Motor neuron (in vitro differentiated cells): Measurements from ENCODE around the gene BTRC. TPM values are rescaled to one million over a fixed set of nuclear protein-coding genes. Genes with fewer than 3 reads are reported as not detected.

Experiments
- ATAC-seq, 8 experiments: fragments of 200-7000 bp; cut with Tn5 transposase; replicated peaks in 6 of 8; 2 replicates each; pipeline ENCODE4 v1.8.0; 2021; ENCODE audit warnings: mild to moderate bottlenecking in 8 of 8, moderate library complexity in 8 of 8
- H3K27ac ChIP-seq, 2 donors: fragments of 250-450 bp; sonication (Bioruptor Pico); 2 replicates each; pipeline ENCODE4 v1.9.0; 2021; ENCODE audit warnings: antibody characterized with exemption in 2 of 2, mild to moderate bottlenecking in 2 of 2, moderate library complexity in 1 of 2
- H3K4me1 ChIP-seq, 2 donors: fragments of 250-450 bp; sonication (Bioruptor Pico); replicated peaks in 1 of 2; 2 replicates each; pipeline ENCODE4 v1.6.1; 2021; ENCODE audit warnings: antibody characterized with exemption in 2 of 2, mild to moderate bottlenecking in 2 of 2, moderate library complexity in 1 of 2
- H3K4me3 ChIP-seq, 5 donors: fragments of 250-450 bp; sonication (Bioruptor Pico); 2 replicates each; pipeline ENCODE4 v1.9.0; 2021; ENCODE audit warnings: antibody characterized with exemption in 5 of 5, mild to moderate bottlenecking in 5 of 5, moderate library complexity in 4 of 5
- WGBS, 10 experiments: fragments of 450-650 bp; shearing (Covaris generic); methylation state at CpG; one replicate each; pipeline ENCODE4 v1.0.0; 2022; 5-methylcytosine and 5-hydroxymethylcytosine counted together
- in situ Hi-C, 9 experiments: fragments of 400-800 bp; cut with MboI; loops; one replicate each; pipeline ENCODE4 v1.15.0; 2021; ENCODE audit warnings: low sequenced_read_pairs in 9 of 9, low pct_unique_long_range_greater_than_20kb in 2 of 9; ENCODE audit not compliant: unreplicated experiment in 9 of 9
- total RNA-seq, 8 experiments: library from RNA; unstranded; fragments of 300-600 nt; gene quantifications; 2 replicates each; pipeline versions ENCODE4 v1.2.3 to v1.2.4, GENCODE V29; 2022

The BTRC gene
- total RNA-seq, 8 experiments from 2014 or later, result 18.5 to 27.5 (median 20.1) TPM

DNA sequence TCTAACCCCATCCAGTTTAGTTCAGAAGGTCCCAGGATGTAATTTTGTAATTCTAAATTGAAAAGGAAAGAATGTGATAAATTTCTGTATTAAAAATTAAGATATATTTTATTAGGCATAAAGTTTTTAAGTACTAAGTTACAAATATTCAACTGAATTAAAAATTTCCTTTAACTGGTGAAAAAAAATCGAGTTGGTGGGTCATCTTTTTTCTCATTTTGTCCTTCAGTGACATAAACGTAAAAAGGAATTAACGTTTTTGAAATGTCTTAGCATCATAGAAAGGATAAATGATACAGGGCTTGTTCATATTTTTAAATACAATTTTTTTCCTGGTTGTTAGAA, 88.5 kb downstream of the BTRC start:
- ATAC-seq, result no peak
- in situ Hi-C loops, result loop anchor here in 3 of 9 experiments (10.0 to 25.0 kb wide), 3 partner anchors 130 to 230 kb away; no protein-coding TSS in a partner anchor
- WGBS, 10 experiments, result 37 to 66% (median 58%) methylated on average over 2 to 3 of the region's 3 CpGs
- no peak overlapping the region for H3K4me3 ChIP-seq
- no peak overlapping the region for H3K27ac ChIP-seq
- peaks cover 25 to 60% of the 10 kb centered on the region in 2 donors for H3K4me1 ChIP-seq

DNA sequence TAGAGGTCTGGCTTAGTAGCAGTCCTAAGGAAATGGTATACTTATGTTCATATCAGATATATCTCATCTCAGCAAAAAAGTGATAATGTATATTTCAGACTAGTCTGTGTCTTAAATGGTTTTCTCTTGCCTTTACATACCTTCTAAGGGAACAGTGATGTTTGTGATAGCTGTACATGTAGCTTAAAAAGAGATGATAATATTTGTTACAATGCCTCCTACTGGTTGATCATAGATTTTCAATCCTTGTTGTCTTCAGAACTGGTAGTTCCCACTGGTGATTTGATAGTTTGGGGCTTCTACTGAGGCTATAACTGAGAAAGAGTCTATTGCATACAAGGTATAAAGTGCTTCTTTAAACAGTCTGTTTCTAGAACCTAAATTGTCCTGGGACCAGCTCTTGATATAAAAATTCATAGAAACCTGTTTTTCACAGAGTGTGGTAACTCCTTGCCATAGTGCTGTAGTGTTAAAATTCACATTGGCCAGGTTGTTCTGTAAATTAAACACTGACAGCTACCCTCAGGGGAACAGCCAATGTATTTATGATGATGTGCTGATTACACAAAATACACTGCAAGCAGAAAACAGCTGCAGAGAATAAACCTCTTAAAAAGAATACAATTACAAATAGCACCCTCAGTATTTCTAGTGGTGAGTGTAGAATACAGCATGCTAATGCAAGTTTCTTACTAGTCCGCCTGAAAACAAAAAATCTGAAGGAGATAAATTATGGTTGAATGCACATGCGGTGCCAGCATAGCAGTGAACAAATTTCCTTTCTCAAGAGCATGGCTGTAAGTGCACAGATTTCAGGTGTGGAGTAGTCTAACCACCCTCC, 90.3 kb downstream of the BTRC start:
- 40 to 83% (median 48%) methylated on average over 1 to 2 of the region's 2 CpGs; no CpG with 5 or more reads in 3 of the 10 experiments for WGBS, 10 experiments
- peaks cover 25 to 61% of the 10 kb centered on the region in 2 donors for H3K4me1 ChIP-seq
- H3K4me3 ChIP-seq, result no peak overlapping the region
- in situ Hi-C loops, result loop anchor here in 3 of 9 experiments (10.0 to 25.0 kb wide), 3 partner anchors 132 to 232 kb away; no protein-coding TSS in a partner anchor
- peak overlapping the region in 1 of 2 donors; percentile 5 for H3K27ac ChIP-seq
- ATAC-seq, result peak in 6 of 8 experiments; percentile 11 to 67 (median 42)

DNA sequence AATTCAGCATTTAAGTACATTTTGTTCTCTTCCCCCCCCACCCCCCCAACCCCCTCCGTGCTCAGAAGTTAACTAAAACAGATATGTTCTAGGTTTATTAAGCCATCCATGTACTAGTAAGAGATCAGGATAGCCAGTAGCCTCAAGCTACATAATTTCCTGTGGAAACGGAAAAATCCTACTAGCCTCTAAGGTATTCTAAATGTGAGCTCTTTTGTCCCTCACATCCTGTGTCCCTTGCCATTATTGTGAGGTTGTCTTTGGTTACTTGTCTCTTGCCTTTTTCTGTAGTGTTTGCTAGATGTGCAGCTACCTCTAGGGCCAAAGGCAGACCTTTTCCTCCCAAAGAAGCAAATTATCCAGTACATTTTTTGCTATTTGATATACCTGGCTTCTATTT, 92.1 kb downstream of the BTRC start:
- H3K27ac ChIP-seq, result no peak overlapping the region
- 0 to 29% methylated on average over 1 to 2 of the region's 2 CpGs; no CpG with 5 or more reads in 8 of the 10 experiments for whole genome bisulfite sequencing, 10 experiments
- in situ Hi-C loops, result loop anchor here in 3 of 9 experiments (10.0 to 25.0 kb wide), 3 partner anchors 134 to 234 kb away; no protein-coding TSS in a partner anchor
- H3K4me3 ChIP-seq, result no peak overlapping the region
- peaks cover 26 to 73% of the 10 kb centered on the region in 2 donors for H3K4me1 ChIP-seq
- ATAC-seq, result no peak

GRCh38 chr10:101446947-101447346, 93.0 kb downstream of the BTRC start:
- ATAC-seq, result peak in 1 of 8 experiments; percentile 9
- Histone ChIP-seq H3K4me1 (peaks cover 27 to 73% of the 10 kb centered on the region in 2 donors), H3K27ac (no peak overlapping the region), H3K4me3 (no peak overlapping the region)
- WGBS, 10 experiments, result 16 to 95% (median 53%) methylated on average over 1 to 4 of the region's 7 CpGs; no CpG with 5 or more reads in 2 of the 10 experiments
- in situ Hi-C loops, result loop anchor here in 3 of 9 experiments (10.0 to 25.0 kb wide), 3 partner anchors 135 to 235 kb away; no protein-coding TSS in a partner anchor

DNA sequence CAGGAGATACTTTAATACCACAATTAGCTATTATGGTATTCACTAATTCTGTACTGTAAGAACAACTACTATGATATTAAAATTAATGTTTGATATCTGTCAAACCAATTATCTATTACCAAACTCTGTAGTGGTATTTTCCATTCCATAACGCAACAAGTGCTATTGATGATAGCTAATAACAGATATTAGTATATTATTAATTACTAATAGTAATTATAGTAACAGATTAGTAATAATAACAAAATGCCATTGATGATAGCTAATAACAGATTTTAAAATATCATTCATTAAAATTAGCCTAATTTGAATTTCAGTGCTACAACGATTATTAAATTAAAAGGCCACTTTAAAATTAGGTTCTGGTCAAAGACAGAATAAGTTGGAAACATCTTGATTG, 93.5 kb downstream of the BTRC start:
- peaks cover 27 to 75% of the 10 kb centered on the region in 2 donors for H3K4me1 ChIP-seq
- in situ Hi-C loops, result loop anchor here in 3 of 9 experiments (10.0 to 25.0 kb wide), 3 partner anchors 135 to 235 kb away; no protein-coding TSS in a partner anchor
- no peak overlapping the region for H3K4me3 ChIP-seq
- ATAC-seq, result no peak
- no peak overlapping the region for H3K27ac ChIP-seq
- WGBS, 10 experiments, result 88 to 100% (median 100%) methylated on average over 1 to 2 of the region's 2 CpGs; no CpG with 5 or more reads in 1 of the 10 experiments

DNA sequence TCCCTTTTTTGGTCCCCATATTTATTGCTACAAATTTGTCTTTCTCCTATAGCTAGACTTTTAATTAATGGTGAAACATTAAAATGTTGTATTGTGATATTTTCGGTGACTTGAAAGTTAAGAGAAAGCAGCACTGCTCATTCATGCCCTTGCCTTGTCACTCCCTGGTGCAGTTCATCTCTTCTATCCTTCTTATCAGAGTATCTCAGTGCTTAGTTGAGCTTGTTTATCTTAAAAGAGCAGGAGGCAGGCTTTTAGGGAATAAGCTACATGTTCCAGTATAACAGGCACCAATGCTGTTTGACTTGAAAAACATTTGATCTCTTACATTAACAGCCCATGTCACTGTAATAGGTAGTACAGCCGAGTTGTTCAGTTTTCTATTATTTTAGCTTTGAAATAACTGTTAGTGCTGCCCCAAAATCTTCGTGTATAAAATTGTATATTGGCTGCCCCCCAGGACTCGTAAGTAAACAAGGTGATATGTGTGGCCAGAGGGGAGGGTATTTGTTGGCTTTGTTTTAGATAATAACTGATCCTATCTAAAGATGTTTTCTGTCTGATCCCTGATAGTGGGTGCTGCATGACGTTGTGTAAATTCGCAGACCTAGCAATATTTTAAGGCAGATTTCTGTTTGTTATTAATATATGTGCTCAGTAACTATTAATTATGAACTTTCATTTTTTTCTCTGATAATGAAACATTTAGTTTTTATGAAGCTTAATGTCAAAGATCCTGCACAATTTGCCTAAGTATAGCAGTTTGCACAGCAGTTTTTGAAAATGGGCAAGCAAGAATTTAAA, 96.5 kb downstream of the BTRC start:
- no peak for ATAC-seq
- Histone ChIP-seq H3K4me3 (no peak overlapping the region), H3K27ac (no peak overlapping the region), H3K4me1 (peaks cover 17 to 52% of the 10 kb centered on the region in 2 donors)
- WGBS, 10 experiments, result 84 to 100% (median 88%) methylated on average over 1 to 6 of the region's 6 CpGs; no CpG with 5 or more reads in 1 of the 10 experiments
- in situ Hi-C loops, result loop anchor here in 1 of 9 experiments (25.0 kb wide), 1 partner anchor 213 kb away; the partner anchor contains the start of gene LBX1

- Histone ChIP-seq H3K27ac (no peak overlapping the region), H3K4me1 (peaks cover 17 to 45% of the 10 kb centered on the region in 2 donors), H3K4me3 (no peak overlapping the region)
- WGBS, 10 experiments, result 44 to 100% (median 100%) methylated on average over 1 of the region's 1 CpG; no CpG with 5 or more reads in 3 of the 10 experiments
- in situ Hi-C loops, result loop anchor here in 1 of 9 experiments (25.0 kb wide), 1 partner anchor 214 kb away; the partner anchor contains the start of gene LBX1
- no peak for ATAC-seq
Measured at GRCh38 chr10:101451261-101451660, 97.3 kb downstream of the BTRC start.

DNA sequence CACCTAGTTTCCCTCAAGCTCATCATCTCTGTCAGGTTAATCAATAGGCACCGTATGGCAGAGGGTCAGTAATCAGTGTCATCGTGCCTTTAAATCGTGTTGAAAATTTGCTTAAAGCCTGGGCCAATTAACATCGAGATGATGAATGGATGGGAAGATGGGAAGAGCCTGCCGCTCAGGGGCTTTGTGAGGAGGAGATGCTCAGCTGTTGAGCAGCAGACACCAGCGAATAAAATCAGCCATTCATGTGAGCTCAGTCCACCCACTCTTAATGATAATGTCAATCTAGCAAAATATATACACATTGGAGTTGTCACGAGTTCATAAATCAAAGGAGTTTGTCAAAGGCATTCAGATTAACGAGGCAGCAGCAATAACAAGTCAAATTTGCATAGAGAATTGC, 97.7 kb downstream of the BTRC start:
- in situ Hi-C loops, result loop anchor here in 1 of 9 experiments (25.0 kb wide), 1 partner anchor 214 kb away; the partner anchor contains the start of gene LBX1
- Histone ChIP-seq H3K27ac (no peak overlapping the region), H3K4me1 (peaks cover 17 to 40% of the 10 kb centered on the region in 2 donors), H3K4me3 (no peak overlapping the region)
- 6 to 100% (median 28%) methylated on average over 1 to 7 of the region's 8 CpGs; no CpG with 5 or more reads in 3 of the 10 experiments for WGBS, 10 experiments
- peak in 7 of 8 experiments; percentile 30 to 96 (median 86) for ATAC-seq

GRCh38 chr10:101452176-101452575, 98.2 kb downstream of the BTRC start:
- 17 to 100% (median 100%) methylated on average over 1 of the region's 1 CpG; no CpG with 5 or more reads in 6 of the 10 experiments for WGBS, 10 experiments
- no peak overlapping the region for H3K27ac ChIP-seq
- in situ Hi-C loops, result loop anchor here in 1 of 9 experiments (25.0 kb wide), 1 partner anchor 215 kb away; the partner anchor contains the start of gene LBX1
- H3K4me1 ChIP-seq, result peaks cover 12 to 35% of the 10 kb centered on the region in 2 donors
- peak in 5 of 8 experiments; percentile 19 to 90 (median 29) for ATAC-seq
- no peak overlapping the region for H3K4me3 ChIP-seq

GRCh38 chr10:101452593-101452992, 98.6 kb downstream of the BTRC start:
- H3K4me1 ChIP-seq, result peaks cover 10 to 32% of the 10 kb centered on the region in 2 donors
- WGBS, 10 experiments, result 60 to 100% (median 100%) methylated on average over 1 of the region's 1 CpG; no CpG with 5 or more reads in 5 of the 10 experiments

DNA sequence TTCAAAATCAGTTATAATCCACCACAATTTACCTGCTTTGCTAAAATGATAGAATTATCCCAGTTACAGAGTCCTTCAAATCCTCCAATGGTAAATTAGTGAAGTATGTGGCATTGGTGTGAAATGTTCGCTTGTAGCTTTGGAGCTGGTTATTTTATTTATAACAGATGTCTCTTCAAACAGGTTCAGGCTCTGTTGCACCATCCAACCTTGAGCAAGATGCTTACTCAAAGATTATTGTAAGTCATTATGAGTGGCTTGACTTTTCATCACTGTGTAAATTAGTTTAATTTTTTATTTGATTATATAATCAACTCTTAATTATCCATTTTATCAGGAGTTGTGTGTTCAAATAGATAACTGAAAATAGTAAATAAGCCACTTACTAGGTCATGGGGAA, 99.4 kb downstream of the BTRC start:
- WGBS, 10 experiments, result 83 to 100% (median 100%) methylated on average over 1 of the region's 1 CpG; no CpG with 5 or more reads in 5 of the 10 experiments
- H3K4me3 ChIP-seq, result no peak overlapping the region
- ATAC-seq, result no peak
- H3K27ac ChIP-seq, result no peak overlapping the region
- peaks cover 10 to 32% of the 10 kb centered on the region in 2 donors for H3K4me1 ChIP-seq
- in situ Hi-C loops, result loop anchor here in 1 of 9 experiments (25.0 kb wide), 1 partner anchor 216 kb away; the partner anchor contains the start of gene LBX1

More at GRCh38 chr10:101452593-101452992, 98.6 kb downstream of the BTRC start:
- no peak for ATAC-seq
- Histone ChIP-seq H3K4me3 (no peak overlapping the region), H3K27ac (no peak overlapping the region)
- in situ Hi-C loops, result loop anchor here in 1 of 9 experiments (25.0 kb wide), 1 partner anchor 215 kb away; the partner anchor contains the start of gene LBX1
